Pons (tissue), 1 donor: ENCODE measurements around the gene PTTG1.

Source experiments
- DNase-seq: peaks from one replicate; pipeline ENCODE4 v3.0.0-alpha.2; 2016; ENCODE audit warnings: low spot score

The PTTG1 gene

DNA sequence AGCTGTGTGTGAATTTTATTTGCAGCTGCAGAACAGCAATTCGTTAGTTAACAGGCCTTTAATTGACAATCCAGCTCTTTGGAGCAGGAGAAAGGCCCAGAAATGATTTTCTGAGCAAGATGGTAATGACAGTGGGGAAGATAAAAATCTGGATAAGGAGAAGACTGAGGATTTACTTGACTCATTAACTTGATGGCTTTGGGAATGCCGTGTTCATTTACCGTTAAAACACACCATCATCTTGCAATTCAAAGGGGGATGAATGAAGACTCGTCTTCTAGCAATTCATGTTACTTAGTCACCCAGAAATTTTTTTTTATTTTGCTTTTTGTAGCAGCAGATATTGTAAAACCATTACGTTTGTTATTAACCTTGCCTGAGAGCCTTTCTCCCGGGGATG, 52.0 kb downstream of the PTTG1 start:
- DNase-seq: no peak

DNA sequence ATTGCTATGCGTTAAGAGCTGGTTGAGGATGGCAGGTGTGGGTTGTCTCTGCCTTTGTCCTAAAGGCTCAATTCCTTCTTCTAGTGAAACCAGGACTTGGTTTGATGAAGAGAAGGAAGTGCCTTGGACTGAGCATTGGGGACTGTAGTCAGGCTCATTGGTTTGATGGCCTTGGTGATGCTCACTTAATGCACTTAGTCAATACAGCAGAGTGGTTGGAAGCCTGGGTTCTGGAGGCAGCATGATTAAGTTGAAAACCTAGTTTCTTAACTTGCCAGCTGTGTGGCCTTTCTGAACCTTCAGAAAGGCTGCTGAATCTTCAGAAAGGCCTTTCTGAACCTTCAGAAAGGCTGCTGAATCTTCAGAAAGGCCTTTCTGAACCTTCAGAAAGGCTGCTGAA, 52.4 kb downstream of the PTTG1 start:
- no peak for DNase-seq

DNA sequence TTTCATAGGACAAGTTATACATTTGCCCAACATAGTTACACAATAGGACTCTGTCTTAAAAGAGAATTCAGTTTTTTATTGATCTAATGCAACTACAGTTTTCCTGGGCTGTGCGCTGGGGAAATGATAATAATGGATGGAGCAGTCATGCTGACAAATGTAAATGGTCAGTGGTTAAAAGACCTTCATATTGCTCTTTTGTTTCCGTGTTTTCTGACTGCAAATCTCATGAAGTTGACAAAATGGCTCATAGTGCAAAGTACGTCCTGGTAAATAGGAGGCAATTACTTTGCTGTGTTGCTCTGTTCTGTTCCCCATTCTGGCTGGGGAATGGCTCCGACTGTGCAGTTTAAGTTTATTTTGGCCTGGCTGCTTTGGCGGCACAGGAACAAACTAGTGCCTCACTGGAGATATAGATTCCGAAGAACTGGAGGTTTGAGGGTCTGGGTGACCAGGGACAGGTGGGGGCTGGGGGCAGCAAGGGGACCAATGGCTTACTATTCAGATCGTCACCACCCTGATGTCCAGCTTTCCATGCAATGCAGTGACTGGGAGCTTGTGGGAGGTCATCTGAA, 54.3 kb downstream of the PTTG1 start:
- no peak for DNase-seq

DNA sequence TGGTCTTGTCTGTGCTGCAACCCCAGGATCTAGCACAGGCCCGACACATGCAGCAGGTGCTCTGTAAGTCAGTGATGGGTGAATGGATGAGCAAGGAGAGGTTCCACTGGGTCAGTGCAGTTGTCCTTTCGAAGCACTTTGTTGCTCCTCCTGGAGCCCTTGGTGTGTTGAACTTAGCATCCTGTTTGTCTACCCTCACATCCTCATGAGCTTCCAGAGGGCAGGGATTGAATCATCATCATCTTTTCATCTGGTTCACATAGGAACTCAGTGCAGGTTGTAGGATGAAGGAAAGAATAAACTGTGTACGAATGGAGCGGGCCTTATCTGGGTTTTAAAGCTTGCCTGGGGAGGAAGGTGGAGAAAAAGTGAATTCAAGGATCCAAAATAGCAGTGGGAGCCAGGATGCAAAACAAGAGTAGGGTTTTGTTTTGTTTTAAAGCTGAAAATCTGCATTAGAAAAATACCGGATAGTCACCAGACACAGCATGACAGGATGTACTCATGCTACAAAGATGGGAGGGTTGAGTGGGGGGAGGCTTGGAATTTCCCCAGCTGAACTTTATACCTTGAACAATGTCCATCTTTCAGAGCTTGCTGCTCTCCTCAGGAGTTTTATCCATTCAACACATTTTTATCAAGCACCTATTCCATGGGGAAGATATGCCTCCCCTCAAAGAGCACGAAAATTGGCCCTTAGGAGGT, 55.8 kb downstream of the PTTG1 start:
- no peak for DNase-seq

DNA sequence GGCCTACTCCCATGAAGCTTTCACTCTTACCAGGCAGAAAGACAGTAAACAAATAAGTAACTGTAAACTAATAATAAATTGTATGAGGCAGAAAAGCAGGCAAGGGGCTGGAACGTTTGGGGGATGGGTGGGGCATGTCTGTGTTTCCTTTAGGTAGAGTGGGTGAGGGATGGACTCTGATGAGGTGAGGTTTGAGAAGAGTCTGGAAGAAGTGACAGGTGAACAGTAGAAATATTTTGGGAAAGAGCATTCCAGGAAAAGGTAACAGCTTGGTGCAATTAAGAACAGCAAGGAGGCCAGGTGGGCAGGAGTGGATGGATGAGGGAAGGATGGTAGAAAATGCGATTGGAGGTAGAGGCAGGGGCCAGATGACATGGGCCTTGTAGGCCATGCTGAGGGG, 56.5 kb downstream of the PTTG1 start:
- DNase-seq: no peak
